ENCODE results near the gene SGSH. TPM values are rescaled to one million over a fixed set of nuclear protein-coding genes. Genes with fewer than 3 reads are reported as not detected.

SGSH gene
- polyA plus RNA-seq, 1 experiment, result 44.4 TPM

- POLR2A ChIA-PET, result no interaction called here
- TF ChIP-seq CTCF (IDR thresholded peaks at IDR 0.05; ENCODE audit: insufficient read depth, low read depth, low read length), result no peak
- H3K36me3 ChIP-seq (ENCODE audit: control insufficient read depth, insufficient read depth, low read length), result no peaks in the 10 kb centered on the region
- CTCF ChIA-PET, result interaction anchor here (1.0 to 9.8 kb wide), 2 partner anchors 18 to 77 kb away, joined by 3 to 44 read pairs; partner anchors contain the start of gene GAA
- no peak overlapping the region for H3K4me3 ChIP-seq (ENCODE audit: low read depth, low read length)
- no peak for DNase-seq (ENCODE audit: low read depth)
- H3K27me3 ChIP-seq (ENCODE audit: control insufficient read depth, insufficient read depth, low read length), result peaks cover 6% of the 10 kb centered on the region
Observed at GRCh38 chr17:80177986-80178595, 42.0 kb downstream of the SGSH start.

DNA sequence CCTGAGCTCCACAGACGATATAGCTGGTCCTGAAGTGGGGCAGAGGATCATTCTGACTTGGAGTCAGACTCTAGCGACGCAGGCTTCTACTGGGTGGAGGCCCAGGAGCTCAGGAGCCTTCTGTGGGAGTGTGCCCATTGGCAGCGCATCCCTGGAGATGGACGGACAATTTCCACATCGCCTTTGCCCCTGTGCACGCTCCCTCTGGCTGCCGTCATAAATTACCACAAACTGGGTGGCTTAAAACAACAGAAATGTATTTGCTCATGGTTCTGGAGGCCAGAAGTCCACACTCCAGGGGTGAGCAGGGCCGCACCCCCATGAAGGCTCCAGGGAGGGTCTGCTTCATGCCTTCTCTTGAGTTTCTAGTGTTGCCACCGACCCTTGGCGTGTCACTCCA, 43.4 kb downstream of the SGSH start:
- H3K4me3 ChIP-seq (ENCODE audit: low read depth, low read length), result no peak overlapping the region
- H3K27me3 ChIP-seq (ENCODE audit: control insufficient read depth, insufficient read depth, low read length), result peaks cover 4% of the 10 kb centered on the region
- TF ChIP-seq CTCF (IDR thresholded peaks at IDR 0.05; ENCODE audit: insufficient read depth, low read depth, low read length), result no peak
- no peak for DNase-seq (ENCODE audit: low read depth)
- H3K36me3 ChIP-seq (ENCODE audit: control insufficient read depth, insufficient read depth, low read length), result no peaks in the 10 kb centered on the region
- POLR2A ChIA-PET, result no interaction called here
- CTCF ChIA-PET, result interaction anchor here (9.8 kb wide), 1 partner anchor 20 kb away, joined by 44 read pairs; no protein-coding TSS in a partner anchor

DNA sequence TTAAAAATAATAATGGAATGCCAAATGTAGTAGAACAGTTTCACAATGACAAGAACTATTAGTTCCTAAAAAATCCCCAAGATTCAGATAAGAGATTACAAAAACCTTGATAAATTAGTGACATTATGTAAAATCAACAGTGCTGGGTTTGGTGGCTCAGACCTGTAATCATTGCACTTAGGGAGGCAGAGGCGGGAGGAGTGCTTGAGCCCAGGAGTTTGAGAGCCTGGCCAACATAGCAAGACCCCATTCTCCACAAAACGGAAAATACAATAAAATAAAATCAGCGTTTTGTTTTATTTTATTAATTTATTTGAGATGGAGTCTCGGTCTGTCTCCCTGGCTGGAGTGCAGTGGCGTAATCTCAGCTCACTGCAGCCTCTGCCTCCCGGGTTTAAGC, 46.2 kb downstream of the SGSH start:
- no peaks in the 10 kb centered on the region for H3K36me3 ChIP-seq (ENCODE audit: control insufficient read depth, insufficient read depth, low read length)
- peaks cover 2% of the 10 kb centered on the region for H3K27me3 ChIP-seq (ENCODE audit: control insufficient read depth, insufficient read depth, low read length)
- no peak for DNase-seq (ENCODE audit: low read depth)
- ChIA-PET CTCF (interaction anchor here (1.3 kb wide), 1 partner anchor 10 kb away, joined by 4 read pairs; no protein-coding TSS in a partner anchor), POLR2A (no interaction called here)
- TF ChIP-seq CTCF (IDR thresholded peaks at IDR 0.05; ENCODE audit: insufficient read depth, low read depth, low read length), result no peak
- H3K4me3 ChIP-seq (ENCODE audit: low read depth, low read length), result no peak overlapping the region

DNA sequence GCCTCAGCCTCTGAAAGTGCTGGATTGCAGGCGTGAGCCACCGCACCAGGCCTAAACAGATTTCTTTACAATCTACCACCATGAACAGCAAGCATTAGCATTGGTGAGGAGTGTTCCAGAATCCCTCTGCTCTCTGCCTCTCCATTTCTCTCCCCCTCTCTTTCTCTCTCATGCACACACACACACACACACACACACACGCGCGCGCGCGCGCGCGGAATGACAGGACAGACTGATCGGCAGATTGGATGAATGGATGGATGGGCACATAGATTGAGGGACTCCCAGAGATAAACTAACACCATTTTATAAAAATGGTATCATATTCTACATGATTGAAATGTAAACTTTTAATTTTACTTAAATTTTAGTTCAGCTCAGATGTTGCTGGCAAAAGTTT, 47.0 kb downstream of the SGSH start:
- H3K36me3 ChIP-seq (ENCODE audit: control insufficient read depth, insufficient read depth, low read length), result no peaks in the 10 kb centered on the region
- H3K27me3 ChIP-seq (ENCODE audit: control insufficient read depth, insufficient read depth, low read length), result peaks cover 2% of the 10 kb centered on the region
- no peak for DNase-seq (ENCODE audit: low read depth)
- CTCF ChIA-PET, result interaction anchor here (1.3 kb wide), 1 partner anchor 10 kb away, joined by 4 read pairs; no protein-coding TSS in a partner anchor
- no peak for TF ChIP-seq CTCF (IDR thresholded peaks at IDR 0.05; ENCODE audit: insufficient read depth, low read depth, low read length)
- H3K4me3 ChIP-seq (ENCODE audit: low read depth, low read length), result no peak overlapping the region
- POLR2A ChIA-PET, result no interaction called here

- no peak for TF ChIP-seq CTCF (IDR thresholded peaks at IDR 0.05; ENCODE audit: insufficient read depth, low read depth, low read length)
- no peaks in the 10 kb centered on the region for H3K36me3 ChIP-seq (ENCODE audit: control insufficient read depth, insufficient read depth, low read length)
- H3K4me3 ChIP-seq (ENCODE audit: low read depth, low read length), result no peak overlapping the region
- ChIA-PET POLR2A (interaction anchor here (0.9 kb wide), 1 partner anchor 49 kb away, joined by 3 read pairs; the partner anchor contains the start of gene SLC26A11), CTCF (interaction anchor here (1.2 to 2.3 kb wide), 2 partner anchors 25 to 70 kb away, joined by 4 to 12 read pairs; partner anchors contain the start of gene GAA)
- peaks cover 4% of the 10 kb centered on the region for H3K27me3 ChIP-seq (ENCODE audit: control insufficient read depth, insufficient read depth, low read length)
- no peak for DNase-seq (ENCODE audit: low read depth)
Observed at GRCh38 chr17:80171681-80172080, 48.5 kb downstream of the SGSH start.

Data from BJ (cell line).